Activated gamma-delta T cell (primary cell): Measurements from ENCODE around the gene TTLL8.
A peak's percentile ranks its signal among the peaks of the same experiment; 100 is the strongest.

Experiments
- DNase-seq: peaks from one replicate; lab custom pipeline; 2025; lab: John Stamatoyannopoulos, UW

The TTLL8 gene

DNA sequence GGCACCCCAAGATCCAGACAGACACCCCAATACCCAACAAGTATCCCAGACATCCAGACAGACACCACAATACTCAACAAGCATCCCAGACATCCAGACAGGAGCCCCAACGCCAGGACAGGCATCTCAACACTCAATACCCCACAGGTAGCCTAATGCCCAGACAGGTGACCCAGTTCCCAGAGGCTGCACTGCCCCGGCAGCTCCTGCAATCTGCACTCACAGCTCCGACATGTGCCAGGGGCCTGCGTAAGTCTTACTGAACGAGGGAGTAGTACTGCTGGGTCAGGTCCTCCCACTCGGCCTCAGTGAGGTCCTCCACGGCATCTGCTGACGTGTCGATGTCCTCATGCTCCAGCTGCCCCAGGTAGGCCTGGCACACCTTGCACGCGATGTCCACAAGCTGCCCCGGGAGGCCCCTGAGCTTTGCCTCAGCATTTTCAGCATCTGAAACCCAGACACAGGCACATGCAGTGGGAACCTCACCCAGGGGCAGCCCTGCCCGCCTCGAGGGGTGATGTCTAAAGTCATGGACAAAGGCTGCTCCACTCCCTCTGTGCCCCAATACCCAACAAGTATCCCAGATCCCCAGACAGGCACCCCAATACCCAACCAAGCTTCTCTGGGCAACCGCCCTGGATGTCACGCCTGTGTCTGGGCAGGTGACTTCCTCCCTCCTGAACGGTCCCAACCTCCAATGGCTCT lies 16.6 kb downstream of the TTLL8 start:
- DNase-seq: no peak

- DNase-seq: no peak
These were observed 17.4 kb downstream of the TTLL8 start for GRCh38 chr22:50040717-50041116.

DNA sequence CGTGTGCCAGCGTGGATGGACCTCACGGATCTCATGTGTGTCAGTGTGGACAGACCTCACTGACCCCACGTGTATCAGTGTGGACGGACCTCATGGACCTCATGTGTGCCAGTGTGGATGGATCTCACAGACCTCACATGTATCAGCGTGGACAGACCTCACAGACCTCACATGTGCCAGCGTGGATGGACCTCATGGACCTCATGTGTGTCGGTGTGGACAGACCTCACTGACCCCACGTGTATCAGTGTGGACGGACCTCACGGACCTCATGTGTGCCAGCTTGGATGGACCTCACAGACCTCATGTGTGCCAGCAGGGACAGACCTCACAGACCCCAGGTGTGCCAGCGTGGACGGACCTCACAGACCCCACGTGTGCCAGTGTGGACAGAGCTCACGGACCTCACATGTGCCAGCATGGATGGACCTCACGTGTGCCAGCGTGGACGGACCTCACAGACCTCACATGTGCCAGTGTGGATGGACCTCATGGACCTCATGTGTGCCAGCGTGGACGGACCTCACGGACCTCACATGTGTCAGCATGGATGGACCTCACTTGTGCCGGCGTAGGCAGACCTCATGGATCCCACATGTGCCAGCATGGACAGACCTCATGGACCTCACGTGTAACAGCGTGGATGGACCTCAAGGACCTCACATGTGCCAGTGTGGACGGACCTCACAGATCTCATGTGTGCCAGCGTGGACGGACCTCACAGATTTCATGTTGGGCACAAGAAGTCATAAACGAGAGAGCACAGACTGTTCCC lies 18.2 kb downstream of the TTLL8 start:
- no peak for DNase-seq

DNA sequence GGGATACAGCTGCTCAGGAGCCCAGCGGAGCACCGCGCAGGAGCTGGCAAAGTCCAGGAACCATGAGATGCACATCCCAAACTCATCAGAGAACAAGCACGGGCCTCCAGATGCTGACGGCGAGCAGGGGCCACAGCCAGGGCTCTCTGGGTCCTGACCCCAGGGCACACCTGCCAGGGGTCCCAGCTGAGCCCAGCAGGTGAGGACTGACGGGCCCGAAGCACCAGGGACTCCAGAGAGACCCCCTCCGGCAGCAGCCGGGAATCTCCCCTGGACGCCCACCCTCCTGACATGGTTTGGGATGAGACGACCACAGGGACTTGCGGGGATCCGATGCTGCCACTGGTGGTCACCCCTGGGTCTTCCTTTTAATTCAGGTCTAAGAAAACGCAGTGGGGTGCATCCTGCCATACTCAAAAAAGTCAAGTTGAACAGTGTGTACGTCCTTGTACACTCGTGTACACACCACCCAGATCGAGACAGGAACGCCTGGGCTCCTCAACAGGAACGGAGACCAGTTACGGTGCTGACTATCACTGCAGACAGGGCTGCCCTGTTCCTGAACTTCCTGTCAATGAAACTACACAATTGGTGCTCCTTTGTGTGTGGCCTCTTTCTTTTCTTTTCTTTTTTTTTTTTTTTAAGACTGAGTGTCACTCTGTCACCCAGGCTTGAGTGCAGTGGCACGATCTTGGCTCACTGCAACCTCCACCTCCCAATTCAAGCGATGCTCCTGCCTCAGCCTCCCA lies 21.9 kb downstream of the TTLL8 start:
- DNase-seq: no peak

DNA sequence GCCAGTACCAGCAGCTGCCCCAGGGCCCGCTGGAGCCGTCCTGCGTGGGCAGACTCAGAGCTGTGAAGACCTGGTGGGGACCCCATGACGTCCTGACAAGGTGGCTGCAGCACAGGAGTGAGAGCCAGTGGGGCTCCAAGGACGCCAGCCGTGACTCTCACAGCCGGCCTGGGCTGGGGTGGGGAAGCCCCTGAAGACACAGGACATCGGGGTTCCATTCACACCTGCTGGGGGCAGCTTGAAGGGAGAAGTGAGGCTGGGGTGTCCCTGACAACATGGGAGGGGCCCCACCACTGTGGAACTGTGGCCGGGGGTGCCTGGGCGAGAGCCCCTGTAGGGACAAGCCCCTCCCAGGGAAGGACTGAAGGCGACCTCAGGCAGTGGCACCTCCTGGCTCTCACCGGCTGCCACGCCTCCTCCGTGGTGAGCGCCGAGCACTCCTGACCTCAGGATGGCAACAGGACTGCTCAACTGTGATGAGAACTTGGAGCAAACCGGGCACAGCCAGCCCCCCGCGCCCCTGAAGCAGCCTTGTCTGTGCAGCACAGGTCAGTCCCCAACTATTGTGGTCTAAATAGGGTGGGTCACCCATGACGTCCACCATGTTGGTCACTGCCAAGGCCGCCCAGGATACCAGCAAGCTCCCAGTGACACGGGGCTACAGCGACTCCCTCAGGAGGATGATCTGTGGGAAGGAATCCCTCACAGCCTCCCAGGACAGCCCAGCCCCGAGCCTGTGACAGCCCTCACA lies 22.8 kb downstream of the TTLL8 start:
- no peak for DNase-seq

DNA sequence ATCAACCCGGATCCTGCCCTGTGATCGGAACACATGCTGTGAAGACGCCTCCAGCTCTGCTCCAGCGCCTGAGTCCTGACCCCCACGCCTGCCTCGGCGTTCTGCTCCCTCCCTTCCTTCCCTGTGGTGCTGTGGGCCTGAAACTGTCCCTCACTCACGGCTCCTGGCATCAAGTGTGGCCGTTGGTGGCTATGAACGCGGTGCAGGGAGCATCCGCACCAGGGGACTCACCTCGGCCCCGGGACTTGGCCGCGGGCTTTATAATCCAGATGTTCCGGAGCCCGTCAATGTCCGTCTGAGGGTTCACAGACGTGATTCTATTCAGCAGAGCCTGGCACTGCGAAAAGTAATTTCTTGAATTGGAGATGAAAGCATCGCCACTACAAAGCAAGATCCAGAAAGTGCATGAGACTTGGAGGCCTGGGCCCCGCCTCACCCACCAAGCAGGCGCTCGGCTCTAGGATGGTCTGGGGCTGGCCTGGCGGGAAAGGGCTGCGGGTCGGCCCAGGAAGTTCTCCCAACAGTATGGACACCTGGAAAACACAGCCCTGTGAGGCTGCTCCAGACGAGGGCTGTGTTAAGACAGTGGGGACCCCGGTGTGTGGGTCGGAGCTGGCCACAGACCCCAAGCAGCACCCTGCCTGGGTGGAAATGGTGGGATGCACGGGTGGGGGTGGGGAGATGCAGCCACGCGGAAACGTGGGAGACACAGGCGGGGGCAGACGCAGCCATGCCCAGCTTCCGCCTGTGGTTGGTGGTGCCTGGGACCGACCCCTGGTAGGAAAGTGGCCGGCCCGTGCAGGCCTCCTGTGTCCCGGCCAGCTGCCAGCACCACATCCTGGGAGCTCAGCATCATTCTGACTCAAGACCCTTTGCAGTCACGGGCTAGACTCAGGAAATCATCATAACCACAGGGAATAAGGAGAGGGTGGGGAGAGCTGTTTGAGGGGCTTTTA lies 23.7 kb downstream of the TTLL8 start:
- no peak for DNase-seq

DNA sequence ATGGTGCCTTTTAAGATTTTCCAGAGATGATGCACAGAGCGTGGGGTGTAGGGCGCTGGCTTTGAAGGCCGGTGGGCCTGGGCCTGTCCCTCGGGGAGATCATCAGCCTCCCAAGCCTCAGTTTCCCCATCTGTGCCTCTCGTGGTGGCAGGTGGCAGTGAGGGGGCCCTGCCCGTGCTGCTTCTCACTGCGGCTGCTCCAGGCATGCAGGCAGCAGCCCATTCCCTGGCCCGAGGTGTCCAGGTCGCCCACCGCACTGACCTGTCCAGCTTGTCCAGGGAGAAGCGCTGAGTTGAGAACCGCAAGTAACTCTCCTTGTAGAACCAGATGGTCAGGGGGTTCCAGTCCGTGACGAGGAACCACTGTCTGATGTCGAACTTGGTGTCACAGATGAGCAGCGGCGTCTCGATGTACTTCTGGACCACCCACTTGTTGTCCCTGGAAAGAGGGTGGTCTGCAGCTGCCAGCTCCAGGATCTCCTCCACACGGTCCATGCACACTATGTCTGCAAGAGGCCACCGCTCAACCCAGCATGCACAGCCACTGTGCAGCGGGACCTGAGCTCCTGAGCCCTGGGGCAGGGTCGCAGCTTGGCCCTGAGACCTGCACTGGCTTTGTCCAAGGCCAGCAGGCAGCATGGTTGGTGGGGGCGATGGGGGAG lies 25.0 kb downstream of the TTLL8 start:
- DNase-seq: no peak

DNA sequence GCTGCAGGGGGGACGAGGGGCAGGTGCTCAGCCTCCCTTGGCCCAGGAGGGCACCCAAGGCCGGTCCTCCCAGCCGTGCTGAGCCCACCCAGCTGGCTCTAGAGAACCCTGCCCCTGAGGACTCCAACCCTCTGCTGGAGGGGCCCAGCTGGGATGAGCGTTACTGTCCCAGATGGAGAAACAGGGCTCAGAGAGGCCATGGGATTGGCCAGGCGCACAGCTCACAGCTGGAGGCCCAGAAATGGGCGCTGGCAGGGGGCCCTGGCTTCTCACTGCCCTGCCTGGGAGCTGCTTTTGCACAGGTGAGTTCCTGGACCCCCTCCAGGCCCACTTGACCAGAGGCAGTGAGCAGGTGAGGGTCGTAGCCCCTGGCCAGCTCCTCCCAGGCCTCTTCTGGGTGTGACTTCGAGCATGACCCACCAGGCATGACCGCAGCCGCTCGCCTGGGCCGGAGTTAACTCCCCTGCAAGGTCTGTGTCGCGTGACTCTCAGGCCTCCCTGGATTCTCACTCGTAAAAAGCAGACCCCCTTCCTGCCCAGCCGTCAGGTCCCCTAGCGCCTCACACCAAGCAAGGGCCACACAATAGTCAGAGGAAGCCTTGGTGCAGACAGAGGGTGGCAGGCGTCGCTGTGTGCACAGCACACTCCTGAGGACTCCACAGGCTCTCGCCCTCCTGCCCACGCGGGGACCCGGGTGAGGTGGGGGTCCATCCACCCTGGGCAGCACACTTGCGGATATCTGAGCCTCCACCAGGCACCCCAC lies 25.8 kb downstream of the TTLL8 start:
- DNase-seq: no peak

DNA sequence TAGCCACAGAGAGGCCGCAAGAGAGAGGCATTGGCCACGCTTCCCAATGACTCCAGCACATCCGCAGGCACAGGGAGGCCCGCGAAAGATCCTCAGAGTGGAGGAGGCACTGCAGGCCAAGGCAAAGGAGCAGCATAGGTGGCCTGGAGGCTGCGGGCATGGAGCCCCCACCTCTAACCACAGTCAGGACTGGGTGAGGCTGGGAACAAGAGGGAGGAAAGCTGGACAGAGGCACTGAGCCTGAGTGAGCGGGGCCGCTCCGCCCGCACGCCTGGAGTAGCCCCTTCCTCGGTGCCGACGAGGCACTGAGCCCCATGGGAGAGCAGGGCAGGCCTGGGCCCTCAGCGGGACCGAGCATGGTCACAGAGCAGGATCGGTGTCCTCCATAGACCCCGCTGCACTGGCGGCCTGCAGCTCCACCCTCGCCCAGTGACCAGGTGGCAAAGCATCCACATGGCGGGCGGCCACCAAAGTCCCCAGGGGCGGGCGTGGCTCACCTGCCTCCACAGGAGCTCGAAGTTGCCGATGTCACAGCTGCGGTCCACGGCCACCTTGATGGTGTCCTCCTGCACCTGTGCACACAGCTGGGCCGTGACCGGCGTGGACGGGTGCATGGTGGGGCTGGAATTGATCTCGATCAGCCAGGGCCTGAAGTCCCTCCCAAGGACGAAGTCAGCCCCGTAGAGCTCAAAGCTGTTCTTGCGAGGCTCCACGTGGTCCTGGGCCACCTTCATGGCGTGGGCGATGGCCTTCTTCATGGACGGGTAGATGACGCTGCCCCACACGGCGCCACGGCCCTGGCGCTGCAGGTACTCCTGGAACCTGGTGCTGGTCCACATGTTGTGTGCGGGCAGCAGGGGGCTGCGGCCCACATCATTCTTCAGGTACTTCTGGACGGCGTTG lies 26.7 kb downstream of the TTLL8 start:
- no peak for DNase-seq

DNA sequence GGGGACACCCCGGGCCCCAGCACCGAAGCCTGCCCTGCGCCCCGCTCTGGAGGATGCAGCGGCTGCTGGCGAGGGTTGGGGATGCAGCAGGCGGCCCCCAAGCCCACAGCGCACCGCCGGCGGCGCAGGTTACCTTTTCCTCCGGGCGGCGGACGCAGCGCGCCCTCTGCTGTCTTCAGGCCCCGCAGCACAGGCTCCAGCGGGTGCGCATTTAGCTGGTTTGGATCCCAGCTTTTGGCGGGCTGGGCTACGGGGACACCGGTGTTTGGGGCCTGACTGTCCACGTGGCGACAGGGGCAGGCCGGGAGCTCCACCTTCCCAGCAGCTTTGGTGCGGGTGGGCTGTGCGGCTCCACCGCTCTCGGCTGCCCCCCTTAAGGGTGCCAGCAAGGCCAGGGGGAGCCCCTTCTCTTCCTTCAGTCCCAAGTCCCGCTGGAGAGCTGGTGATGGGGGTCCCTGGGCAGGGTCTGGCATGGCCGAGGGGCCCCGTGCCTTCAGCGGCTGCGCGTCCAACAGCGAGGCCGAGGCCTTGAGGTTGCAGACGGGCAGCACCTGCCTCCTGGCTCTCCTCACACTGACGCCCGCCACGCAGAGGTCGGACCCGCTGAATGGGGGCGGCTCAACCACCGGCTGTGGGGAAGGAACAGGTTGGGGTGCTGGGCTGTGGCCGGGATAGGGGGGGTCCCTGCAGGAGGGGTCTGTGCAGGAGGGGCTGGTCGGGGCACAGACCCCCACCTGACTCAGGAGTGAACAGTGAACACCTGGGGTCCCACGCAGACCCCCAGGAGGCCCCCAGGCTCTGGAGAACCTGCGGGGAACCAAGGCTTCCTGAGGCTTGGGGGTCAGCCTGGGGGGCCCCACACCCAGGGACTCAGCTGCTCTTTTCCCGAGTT lies 27.6 kb downstream of the TTLL8 start:
- DNase-seq: peak; percentile 65

DNA sequence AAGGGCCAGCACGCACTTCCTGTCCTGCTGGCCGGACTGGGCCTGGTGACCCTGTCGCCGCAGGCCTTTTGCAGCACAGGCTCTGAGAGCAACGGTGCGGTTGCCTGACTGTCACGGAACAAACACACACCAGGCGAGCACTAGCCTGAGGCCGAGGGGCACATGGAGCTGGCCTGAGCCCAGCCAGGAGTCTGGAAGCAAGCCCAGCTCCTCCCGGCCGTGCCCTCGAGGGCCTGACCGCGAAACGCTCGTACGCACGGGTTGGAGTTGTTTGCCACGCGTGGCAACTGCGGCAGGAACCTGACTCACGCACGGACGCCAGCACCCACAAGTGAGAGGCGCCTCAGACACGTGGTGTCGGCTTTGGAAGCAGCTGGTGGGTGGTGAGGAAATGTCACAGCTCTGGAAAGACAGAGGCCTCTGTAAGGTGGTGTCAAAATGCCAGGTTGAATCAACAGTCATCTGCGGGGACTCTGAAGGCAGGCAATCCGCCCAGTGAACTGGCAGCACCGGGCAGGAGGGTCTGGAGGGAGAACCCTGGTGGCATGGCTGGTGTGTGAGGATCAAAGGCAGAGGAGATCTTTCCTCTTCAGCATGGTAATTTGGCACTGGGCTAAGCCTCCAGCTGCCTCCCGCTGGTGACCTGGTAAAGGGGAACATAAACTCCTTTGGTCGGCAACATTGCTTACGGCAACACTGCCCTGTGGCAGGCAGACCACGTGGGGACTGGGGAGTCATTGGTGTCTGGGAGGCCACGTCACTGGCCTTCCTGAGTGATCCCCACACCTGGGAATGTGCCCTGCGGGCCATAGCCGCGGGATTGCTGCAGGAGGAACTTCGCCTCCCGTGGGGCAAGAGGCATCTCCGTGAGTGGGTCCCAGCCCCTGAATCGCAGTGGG lies 30.2 kb downstream of the TTLL8 start:
- peak; percentile 41 for DNase-seq

DNA sequence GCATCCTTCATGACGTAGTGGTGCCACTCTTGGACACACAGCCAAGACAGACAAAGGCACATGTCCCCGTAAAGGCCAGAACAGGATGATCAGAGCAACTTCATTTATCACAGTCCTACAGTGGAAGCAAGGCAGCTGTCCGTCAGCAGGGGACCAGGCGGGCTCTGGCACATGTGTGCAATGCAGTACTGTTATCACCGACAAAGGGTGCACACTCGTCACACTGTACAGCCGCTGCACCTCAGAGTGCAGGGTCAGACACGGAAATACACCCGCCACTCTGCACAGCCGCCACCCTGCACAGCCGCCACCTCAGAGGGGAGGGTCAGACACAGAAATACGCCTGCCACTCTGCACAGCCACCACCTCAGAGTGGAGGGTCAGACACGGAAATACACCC lies 32.1 kb downstream of the TTLL8 start:
- no peak for DNase-seq

- no peak for DNase-seq
These were observed 35.8 kb downstream of the TTLL8 start for GRCh38 chr22:50022171-50022819.

DNA sequence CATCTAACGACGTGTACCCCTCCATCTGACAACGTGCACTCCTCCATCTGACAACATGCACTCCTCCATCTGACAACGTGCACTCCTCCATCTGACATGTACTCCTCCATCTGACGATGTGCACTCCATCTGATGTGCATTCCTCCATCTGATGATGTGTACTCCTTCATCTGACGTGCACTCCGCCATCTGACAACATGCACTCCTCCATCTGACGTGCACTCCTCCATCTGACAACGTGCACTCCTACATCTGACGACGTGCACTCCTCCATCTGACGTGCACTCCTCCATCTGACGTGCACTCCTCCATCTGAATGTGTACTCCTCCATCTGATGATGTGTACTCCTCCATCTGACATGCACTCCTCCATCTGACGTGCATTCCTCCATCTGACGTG lies 37.5 kb downstream of the TTLL8 start:
- no peak for DNase-seq

- DNase-seq: no peak
These were observed 38.8 kb downstream of the TTLL8 start for GRCh38 chr22:50019316-50019715.
